ENCODE data around the gene VN1R5.

The VN1R5 gene

DNA sequence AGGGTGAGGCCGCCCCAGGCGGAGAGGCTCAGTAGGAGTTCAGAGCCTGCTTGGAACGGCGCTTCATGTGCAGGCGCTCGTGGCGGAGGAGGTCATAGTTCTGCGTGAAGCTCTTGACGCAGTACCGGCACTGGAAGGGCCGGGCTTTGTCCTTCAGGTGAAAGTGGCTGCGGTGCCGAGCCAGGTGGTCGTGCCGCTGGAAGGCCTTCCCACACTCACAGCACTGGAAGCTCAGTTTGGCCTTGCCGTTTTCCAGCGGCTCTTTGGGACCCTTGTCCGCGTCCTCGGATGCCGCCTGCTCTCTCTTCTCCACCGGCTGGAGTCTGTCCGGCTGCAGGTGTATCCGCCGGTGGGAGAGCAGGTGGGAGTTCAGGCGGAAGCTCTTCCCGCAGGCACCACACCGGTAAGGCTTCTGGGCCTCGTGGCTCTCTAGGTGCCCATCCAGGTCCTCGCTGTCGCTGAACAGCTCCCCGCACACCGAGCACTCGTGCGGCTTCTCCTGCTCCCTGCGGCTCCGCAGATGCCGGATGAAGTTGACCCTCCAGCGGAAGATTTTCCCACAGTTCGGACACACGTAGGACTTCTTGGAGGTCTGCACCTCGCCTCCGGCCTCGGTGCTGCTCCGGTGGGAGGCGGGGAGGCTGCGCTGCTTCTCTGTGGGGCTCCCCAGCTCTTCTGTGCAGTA lies 44.8 kb downstream of the VN1R5 start:
- DNase-seq (ENCODE audit: low read depth) = no peak

DNA sequence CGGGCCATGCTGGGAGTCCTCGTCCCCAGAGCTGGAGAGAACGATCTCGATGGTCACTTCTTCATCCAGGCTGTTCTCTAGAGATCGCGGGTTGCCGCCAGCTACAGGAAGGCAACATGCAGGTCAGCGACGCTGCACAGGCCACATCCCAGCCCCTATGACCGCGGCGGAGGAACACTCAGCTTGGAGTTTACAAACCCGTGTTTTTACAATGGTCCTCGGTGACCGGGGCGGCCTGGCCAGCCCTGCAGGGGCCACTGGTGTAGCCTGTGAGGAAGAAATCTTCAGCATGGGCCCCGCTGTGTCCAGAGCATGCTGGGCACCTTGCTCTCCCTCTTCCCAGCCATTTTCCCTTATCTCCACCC lies 45.3 kb downstream of the VN1R5 start:
- DNase-seq (ENCODE audit: low read depth) = no peak

DNA sequence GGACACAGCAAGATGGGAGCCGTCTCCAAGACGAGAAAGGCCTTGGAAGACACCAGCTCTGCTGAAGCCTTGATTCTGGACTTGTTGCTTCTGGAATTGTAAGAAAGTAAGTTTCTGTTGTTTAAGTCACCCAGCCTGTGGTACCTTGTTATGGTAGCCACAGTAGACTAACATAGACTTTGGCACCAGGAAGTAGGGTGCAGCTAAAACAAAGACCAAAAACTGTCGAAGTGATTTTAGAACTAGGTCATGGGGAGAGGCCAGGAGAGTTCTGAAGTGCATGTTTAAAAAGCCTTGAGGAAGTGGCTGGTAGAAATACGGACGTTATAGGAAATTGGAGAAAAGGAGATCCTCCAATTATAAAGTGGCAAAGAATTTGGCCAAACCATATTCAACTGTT lies 47.3 kb downstream of the VN1R5 start:
- no peak for DNase-seq (ENCODE audit: low read depth)

DNA sequence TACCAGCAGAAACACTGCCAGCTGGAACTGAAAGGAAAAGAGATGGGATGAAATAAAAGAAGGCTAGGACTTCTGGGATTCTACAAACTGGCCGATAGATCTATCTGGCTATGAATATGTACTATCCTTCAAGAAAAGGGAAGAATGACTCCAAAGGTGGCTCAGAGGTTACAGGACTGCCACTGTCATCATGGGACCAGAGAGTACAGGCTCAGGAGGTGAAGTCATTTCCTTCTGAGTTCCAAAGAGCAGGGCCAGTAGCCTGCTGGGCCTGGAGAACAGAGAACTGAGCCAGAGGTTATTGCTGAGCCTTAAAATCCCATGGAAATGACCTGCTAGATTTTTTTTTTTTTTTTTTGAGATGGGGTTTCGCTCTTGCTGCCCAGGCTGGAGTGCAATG lies 48.2 kb downstream of the VN1R5 start:
- no peak for DNase-seq (ENCODE audit: low read depth)
